SK-N-SH (cell line): ENCODE results near the gene LRCH4. TPM values are rescaled to one million over a fixed set of nuclear protein-coding genes. Genes with fewer than 3 reads are reported as not detected.

Experiments
- CTCF ChIA-PET: fragments of 300-600, 350-600 bp; formaldehyde crosslinking; extraction: SDS; loops from one replicate; lab custom pipeline; 2021; lab: Yijun Ruan, JAX
- POLR2A ChIA-PET: fragments of 350-600 bp; sonication (Branson Sonifier 250); formaldehyde crosslinking; extraction: SDS; loops from one replicate; lab custom pipeline; 2020; ENCODE audit warnings: antibody characterized with exemption, inconsistent platforms; lab: Yijun Ruan, JAX
- DNase-seq: peaks from one replicate; pipeline ENCODE4 v3.0.0; 2012
- H2AFZ ChIP-seq: fragments of 200-600 bp; sonication (generic); 2 replicates; pipeline ENCODE4 v1.8.1; 2016; ENCODE audit warnings: antibody characterized with exemption, mild to moderate bottlenecking, low read depth
- H3F3A ChIP-seq: fragments of 200-600 bp; sonication (generic); replicated peaks from 2 replicates; pipeline ENCODE3; 2016; ENCODE audit warnings: antibody characterized with exemption, mild to moderate bottlenecking; ENCODE audit not compliant: insufficient read depth
- H3K27ac ChIP-seq, 2 experiments: fragments of 200-500 bp in 1 of 2; fragments of 200-600 bp in 1 of 2; sonication (Bioruptor generic) in 1 of 2; sonication (generic), shearing (Covaris generic) in 1 of 2; 2 replicates each; pipeline versions ENCODE4 v1.5.1 to v1.6.1; 2014 to 2016; ENCODE audit warnings: low read depth in 2 of 2, inconsistent platforms in 1 of 2, low read length in 1 of 2, mild to moderate bottlenecking in 1 of 2, mixed read lengths in 1 of 2
- H3K27me3 ChIP-seq: fragments of 200-600 bp; sonication (generic), shearing (Covaris generic); 2 replicates; pipeline ENCODE4 v1.6.1; 2016; ENCODE audit warnings: mixed run types; ENCODE audit not compliant: insufficient read depth
- H3K36me3 ChIP-seq, 2 experiments: fragments of 200-500 bp in 1 of 2; fragments of 200-600 bp in 1 of 2; sonication (Bioruptor generic) in 1 of 2; sonication (generic) in 1 of 2; replicated peaks in 1 of 2; 2 replicates each; pipeline versions ENCODE3 to v1.5.1; 2014 to 2016; ENCODE audit warnings: low read length in 1 of 2, mild to moderate bottlenecking in 1 of 2; ENCODE audit not compliant: insufficient read depth in 2 of 2, control insufficient read depth in 1 of 2
- H3K4me1 ChIP-seq, 2 experiments: fragments of 200-500 bp in 1 of 2; fragments of 200-600 bp in 1 of 2; sonication (Bioruptor generic) in 1 of 2; sonication (generic), shearing (Covaris generic) in 1 of 2; 2 replicates each; pipeline versions ENCODE4 v1.5.1 to v1.6.1; 2014 to 2016; ENCODE audit warnings: low read depth in 1 of 2, low read length in 1 of 2, mixed run types in 1 of 2; ENCODE audit not compliant: insufficient read depth in 2 of 2, control insufficient read depth in 1 of 2
- H3K4me2 ChIP-seq: fragments of 200-600 bp; sonication (generic), shearing (Covaris generic); 2 replicates; pipeline ENCODE4 v1.6.1; 2017; ENCODE audit warnings: mixed run types
- H3K4me3 ChIP-seq, 2 experiments: fragments of 200-500 bp in 1 of 2; fragments of 200-600 bp in 1 of 2; sonication (Bioruptor generic) in 1 of 2; sonication (generic), shearing (Covaris generic) in 1 of 2; 2 replicates each; pipeline versions ENCODE4 v1.5.1 to v1.8.1; 2014 to 2016; ENCODE audit warnings: low read depth in 2 of 2, inconsistent platforms in 1 of 2, low read length in 1 of 2, mild to moderate bottlenecking in 1 of 2, mixed read lengths in 1 of 2, moderate library complexity in 1 of 2
- H3K79me2 ChIP-seq: fragments of 200-600 bp; sonication (generic); 2 replicates; pipeline ENCODE4 v1.8.1; 2017; ENCODE audit warnings: mild to moderate bottlenecking; ENCODE audit not compliant: insufficient read depth
- H3K9ac ChIP-seq: fragments of 200-600 bp; sonication (generic); 2 replicates; pipeline ENCODE4 v1.6.1; 2017; ENCODE audit warnings: mixed run types
- H3K9me2 ChIP-seq: fragments of 200-600 bp; sonication (generic); 2 replicates; pipeline ENCODE4 v1.6.1; 2017; ENCODE audit warnings: mixed run types
- H3K9me3 ChIP-seq: fragments of 200-600 bp; sonication (generic); 2 replicates; pipeline ENCODE4 v1.6.1; 2017; ENCODE audit warnings: mixed run types, mild to moderate bottlenecking, moderate library complexity
- H4K20me1 ChIP-seq: fragments of 200-600 bp; sonication (generic); 2 replicates; pipeline ENCODE4 v1.6.1; 2017; ENCODE audit warnings: mild to moderate bottlenecking, mixed run types; ENCODE audit not compliant: insufficient read depth
- CHD2 ChIP-seq: fragments of 150-350 bp; IDR thresholded peaks from 2 replicates; pipeline ENCODE4 v1.6.1; 2018; ENCODE audit warnings: low read length; ENCODE audit not compliant: partially characterized antibody
- ELF1 ChIP-seq: IDR thresholded peaks from 2 replicates; pipeline ENCODE4 v1.4.0; 2012
- EZH2phosphoT487 ChIP-seq: fragments of 200-600 bp; sonication (generic); IDR thresholded peaks from 2 replicates; pipeline ENCODE4 v1.6.1; 2017; ENCODE audit warnings: low read depth, mixed run types, mild to moderate bottlenecking, antibody characterized with exemption, moderate library complexity, borderline replicate concordance
- FOXJ3 ChIP-seq: sonication (generic); formaldehyde crosslinking; IDR thresholded peaks from 2 replicates; pipeline ENCODE4 v1.5.1; 2020; ENCODE audit warnings: mild to moderate bottlenecking, missing genetic modification reagents
- GABPA ChIP-seq: IDR thresholded peaks from 2 replicates; pipeline ENCODE4 v1.4.0; 2012; ENCODE audit warnings: low read depth, mild to moderate bottlenecking
- RCOR1 ChIP-seq: fragments of 150-350 bp; IDR thresholded peaks from 2 replicates; pipeline ENCODE4 v1.6.1; 2017; ENCODE audit warnings: antibody characterized with exemption, low read length
- RXRA ChIP-seq: IDR thresholded peaks from 2 replicates; pipeline ENCODE4 v1.4.0; 2012; ENCODE audit warnings: low read depth, mild to moderate bottlenecking, borderline replicate concordance
- SIN3A ChIP-seq: IDR thresholded peaks from 2 replicates; pipeline ENCODE4 v1.6.1; 2012; ENCODE audit warnings: low read depth, mild to moderate bottlenecking, low read length, moderate library complexity, borderline replicate concordance
- SMC3 ChIP-seq: IDR thresholded peaks from 2 replicates; pipeline ENCODE4 v1.6.1; 2012; ENCODE audit warnings: low read depth, low read length, improper control_type of control experiment
- TCF12 ChIP-seq: IDR thresholded peaks from 2 replicates; pipeline ENCODE4 v1.4.0; 2012
- TEAD4 ChIP-seq: IDR thresholded peaks from 2 replicates; pipeline ENCODE4 v1.4.0; 2012; ENCODE audit warnings: mild to moderate bottlenecking, borderline replicate concordance; ENCODE audit not compliant: insufficient read depth
- USF1 ChIP-seq: IDR thresholded peaks from 2 replicates; pipeline ENCODE4 v1.4.0; 2012; ENCODE audit warnings: low read depth, borderline replicate concordance
- YY1 ChIP-seq: IDR thresholded peaks from 2 replicates; pipeline ENCODE4 v1.4.0; 2012; ENCODE audit warnings: low read depth, mild to moderate bottlenecking
- WGBS: methylation state at CpG from one replicate; pipeline ENCODE4 v1.1.6; 2017; ENCODE audit warnings: low lambda C conversion rate; 5-methylcytosine and 5-hydroxymethylcytosine counted together
- polyA plus RNA-seq, 3 experiments: library from polyadenylated mRNA; depleted of rRNA; stranded (reverse); fragments of >200 nt; gene quantifications; 2 replicates each; pipeline ENCODE4 v1.2.3, GENCODE V29; 2012
- TF ChIP-seq, protein P1 (sequence below): IDR thresholded peaks from 2 replicates; pipeline ENCODE4; 2012
- TF ChIP-seq, protein P2 (sequence below): fragments of 150-350 bp; IDR thresholded peaks from 2 replicates; pipeline ENCODE4 v1.6.1; 2017; ENCODE audit warnings: antibody characterized with exemption, low read length, low read depth, borderline replicate concordance
- TF ChIP-seq, protein P3 (sequence below): IDR thresholded peaks from 2 replicates; pipeline ENCODE4 v1.6.1; 2012; ENCODE audit warnings: mild to moderate bottlenecking, low read depth, low read length, moderate library complexity
- TF ChIP-seq, protein P4 (sequence below): fragments of 200-600 bp; sonication (generic); IDR thresholded peaks from 2 replicates; pipeline ENCODE4 v1.6.1; 2017; ENCODE audit warnings: antibody characterized with exemption, mild to moderate bottlenecking, moderate library complexity

Gene LRCH4
- polyA plus RNA-seq, 1 of the 3 experiments (the other 2 are of a cell fraction) = 29.8 TPM

DNA sequence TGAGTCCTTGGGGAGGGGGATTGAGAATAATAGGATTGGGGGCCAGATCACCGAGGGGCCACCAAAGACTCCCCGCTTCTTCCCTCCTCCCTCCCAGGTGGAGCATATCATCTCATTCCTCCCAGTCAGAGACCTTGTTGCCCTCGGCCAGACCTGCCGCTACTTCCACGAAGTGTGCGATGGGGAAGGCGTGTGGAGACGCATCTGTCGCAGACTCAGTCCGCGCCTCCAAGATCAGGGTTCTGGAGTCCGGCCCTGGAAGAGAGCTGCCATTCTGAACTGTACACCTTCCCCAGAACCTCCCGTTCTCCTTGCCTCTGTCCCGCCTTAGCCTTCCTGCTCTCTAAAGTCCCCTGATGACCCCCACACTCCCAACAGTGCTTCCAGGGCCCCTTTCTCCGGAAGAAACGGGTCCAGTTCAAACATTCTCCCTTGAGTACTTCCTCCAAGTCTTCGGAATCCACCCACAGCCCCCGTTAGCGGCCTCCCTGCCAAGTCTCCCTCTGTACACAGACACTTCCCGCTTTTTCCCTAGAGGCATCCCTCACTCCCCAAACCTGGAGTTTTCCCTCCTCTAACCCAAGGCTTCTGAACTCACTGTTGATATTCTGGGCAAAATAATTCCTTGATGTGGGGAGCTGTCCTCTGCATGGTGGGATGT, 4.3 kb upstream of the LRCH4 start:
- ChIA-PET POLR2A (interaction anchor here (2.6 kb wide), 1 partner anchor 13 kb away, joined by 16 read pairs; the partner anchor contains the start of gene PCOLCE), CTCF (interaction anchor here (0.9 to 11.9 kb wide), 11 partner anchors 13 to 124 kb away, joined by 3 to 149 read pairs (median 6); partner anchors contain the start of gene POP7)
- Histone ChIP-seq H3K9ac (no peak overlapping the region), H3K4me1 (peaks cover 0 to 3% of the 10 kb centered on the region in 2 experiments; a peak in 1 of 4 replicates), H3K79me2 (peaks cover 7% of the 10 kb centered on the region), H3K27ac (no peak overlapping the region), H4K20me1 (peaks cover 4% of the 10 kb centered on the region), H3K4me3 (no peak overlapping the region), H3K9me2 (no peaks in the 10 kb centered on the region), H3K4me2 (no peak overlapping the region), H3K9me3 (no peaks in the 10 kb centered on the region), H2AFZ (no peak overlapping the region), H3F3A (peaks cover 7% of the 10 kb centered on the region), H3K27me3 (no peaks in the 10 kb centered on the region), H3K36me3 (no peaks in the 10 kb centered on the region)
- 91% methylated on average over 20 of the region's 20 CpGs for WGBS
- TF ChIP-seq CHD2 (no peak), TEAD4 (no peak), TCF12 (no peak), RXRA (no peak), SIN3A (no peak), GABPA (no peak), YY1 (no peak), ELF1 (no peak), EZH2phosphoT487 (no peak), USF1 (no peak)
- TF ChIP-seq, protein P1, sequence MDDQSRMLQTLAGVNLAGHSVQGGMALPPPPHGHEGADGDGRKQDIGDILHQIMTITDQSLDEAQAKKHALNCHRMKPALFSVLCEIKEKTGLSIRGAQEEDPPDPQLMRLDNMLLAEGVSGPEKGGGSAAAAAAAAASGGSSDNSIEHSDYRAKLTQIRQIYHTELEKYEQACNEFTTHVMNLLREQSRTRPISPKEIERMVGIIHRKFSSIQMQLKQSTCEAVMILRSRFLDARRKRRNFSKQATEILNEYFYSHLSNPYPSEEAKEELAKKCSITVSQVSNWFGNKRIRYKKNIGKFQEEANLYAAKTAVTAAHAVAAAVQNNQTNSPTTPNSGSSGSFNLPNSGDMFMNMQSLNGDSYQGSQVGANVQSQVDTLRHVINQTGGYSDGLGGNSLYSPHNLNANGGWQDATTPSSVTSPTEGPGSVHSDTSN = no peak
- TF ChIP-seq, protein P2, sequence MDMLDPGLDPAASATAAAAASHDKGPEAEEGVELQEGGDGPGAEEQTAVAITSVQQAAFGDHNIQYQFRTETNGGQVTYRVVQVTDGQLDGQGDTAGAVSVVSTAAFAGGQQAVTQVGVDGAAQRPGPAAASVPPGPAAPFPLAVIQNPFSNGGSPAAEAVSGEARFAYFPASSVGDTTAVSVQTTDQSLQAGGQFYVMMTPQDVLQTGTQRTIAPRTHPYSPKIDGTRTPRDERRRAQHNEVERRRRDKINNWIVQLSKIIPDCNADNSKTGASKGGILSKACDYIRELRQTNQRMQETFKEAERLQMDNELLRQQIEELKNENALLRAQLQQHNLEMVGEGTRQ = no peak
- DNase-seq = no peak

- no peak overlapping the region for H3K4me2 ChIP-seq
- no peak for TF ChIP-seq CHD2
- TF ChIP-seq RCOR1 = no peak
- TF ChIP-seq, protein P3, sequence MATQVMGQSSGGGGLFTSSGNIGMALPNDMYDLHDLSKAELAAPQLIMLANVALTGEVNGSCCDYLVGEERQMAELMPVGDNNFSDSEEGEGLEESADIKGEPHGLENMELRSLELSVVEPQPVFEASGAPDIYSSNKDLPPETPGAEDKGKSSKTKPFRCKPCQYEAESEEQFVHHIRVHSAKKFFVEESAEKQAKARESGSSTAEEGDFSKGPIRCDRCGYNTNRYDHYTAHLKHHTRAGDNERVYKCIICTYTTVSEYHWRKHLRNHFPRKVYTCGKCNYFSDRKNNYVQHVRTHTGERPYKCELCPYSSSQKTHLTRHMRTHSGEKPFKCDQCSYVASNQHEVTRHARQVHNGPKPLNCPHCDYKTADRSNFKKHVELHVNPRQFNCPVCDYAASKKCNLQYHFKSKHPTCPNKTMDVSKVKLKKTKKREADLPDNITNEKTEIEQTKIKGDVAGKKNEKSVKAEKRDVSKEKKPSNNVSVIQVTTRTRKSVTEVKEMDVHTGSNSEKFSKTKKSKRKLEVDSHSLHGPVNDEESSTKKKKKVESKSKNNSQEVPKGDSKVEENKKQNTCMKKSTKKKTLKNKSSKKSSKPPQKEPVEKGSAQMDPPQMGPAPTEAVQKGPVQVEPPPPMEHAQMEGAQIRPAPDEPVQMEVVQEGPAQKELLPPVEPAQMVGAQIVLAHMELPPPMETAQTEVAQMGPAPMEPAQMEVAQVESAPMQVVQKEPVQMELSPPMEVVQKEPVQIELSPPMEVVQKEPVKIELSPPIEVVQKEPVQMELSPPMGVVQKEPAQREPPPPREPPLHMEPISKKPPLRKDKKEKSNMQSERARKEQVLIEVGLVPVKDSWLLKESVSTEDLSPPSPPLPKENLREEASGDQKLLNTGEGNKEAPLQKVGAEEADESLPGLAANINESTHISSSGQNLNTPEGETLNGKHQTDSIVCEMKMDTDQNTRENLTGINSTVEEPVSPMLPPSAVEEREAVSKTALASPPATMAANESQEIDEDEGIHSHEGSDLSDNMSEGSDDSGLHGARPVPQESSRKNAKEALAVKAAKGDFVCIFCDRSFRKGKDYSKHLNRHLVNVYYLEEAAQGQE = no peak
- TF ChIP-seq FOXJ3 (CRISPR knock-in tag) = no peak
- no peak for TF ChIP-seq GABPA
- TF ChIP-seq, protein P4, sequence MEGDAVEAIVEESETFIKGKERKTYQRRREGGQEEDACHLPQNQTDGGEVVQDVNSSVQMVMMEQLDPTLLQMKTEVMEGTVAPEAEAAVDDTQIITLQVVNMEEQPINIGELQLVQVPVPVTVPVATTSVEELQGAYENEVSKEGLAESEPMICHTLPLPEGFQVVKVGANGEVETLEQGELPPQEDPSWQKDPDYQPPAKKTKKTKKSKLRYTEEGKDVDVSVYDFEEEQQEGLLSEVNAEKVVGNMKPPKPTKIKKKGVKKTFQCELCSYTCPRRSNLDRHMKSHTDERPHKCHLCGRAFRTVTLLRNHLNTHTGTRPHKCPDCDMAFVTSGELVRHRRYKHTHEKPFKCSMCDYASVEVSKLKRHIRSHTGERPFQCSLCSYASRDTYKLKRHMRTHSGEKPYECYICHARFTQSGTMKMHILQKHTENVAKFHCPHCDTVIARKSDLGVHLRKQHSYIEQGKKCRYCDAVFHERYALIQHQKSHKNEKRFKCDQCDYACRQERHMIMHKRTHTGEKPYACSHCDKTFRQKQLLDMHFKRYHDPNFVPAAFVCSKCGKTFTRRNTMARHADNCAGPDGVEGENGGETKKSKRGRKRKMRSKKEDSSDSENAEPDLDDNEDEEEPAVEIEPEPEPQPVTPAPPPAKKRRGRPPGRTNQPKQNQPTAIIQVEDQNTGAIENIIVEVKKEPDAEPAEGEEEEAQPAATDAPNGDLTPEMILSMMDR = no peak
- no peak for TF ChIP-seq ELF1
- TF ChIP-seq RXRA = no peak
- no peak for TF ChIP-seq TEAD4
- no peak for TF ChIP-seq SMC3
Measured at GRCh38 chr7:100589341-100589947, 3.5 kb upstream of the LRCH4 start.

More at GRCh38 chr7:100589341-100589947, 3.5 kb upstream of the LRCH4 start:
- H2AFZ ChIP-seq = no peak overlapping the region
- peaks cover 11% of the 10 kb centered on the region for H4K20me1 ChIP-seq
- DNase-seq = no peak
- H3K9ac ChIP-seq = no peak overlapping the region
- H3K4me3 ChIP-seq = no peak overlapping the region
- ChIA-PET POLR2A (interaction anchor here (2.6 kb wide), 1 partner anchor 14 kb away, joined by 16 read pairs; the partner anchor contains the start of gene PCOLCE), CTCF (interaction anchor here (0.7 to 11.9 kb wide), 24 partner anchors 8 to 507 kb away, joined by 3 to 149 read pairs (median 6); partner anchors contain the start of genes AGFG2, NYAP1, PCOLCE and POP7)
- H3K9me3 ChIP-seq = no peaks in the 10 kb centered on the region
- 89% methylated on average over 7 of the region's 7 CpGs for WGBS
- H3K27me3 ChIP-seq = no peaks in the 10 kb centered on the region
- peaks cover 5 to 10% of the 10 kb centered on the region in 2 experiments; a peak in 2 of 4 replicates for H3K4me1 ChIP-seq
- no peak overlapping the region for H3K27ac ChIP-seq
- H3K79me2 ChIP-seq = peaks cover 15% of the 10 kb centered on the region
- H3F3A ChIP-seq = peaks cover 7% of the 10 kb centered on the region
- H3K9me2 ChIP-seq = no peaks in the 10 kb centered on the region
- no peaks in the 10 kb centered on the region for H3K36me3 ChIP-seq
